Epithelial cell of proximal tubule (primary cell): ENCODE measurements around the gene ELN. TPM values are rescaled to one million over a fixed set of nuclear protein-coding genes. Genes with fewer than 3 reads are reported as not detected.

Experiments used
- DNase-seq: peaks from one replicate; pipeline ENCODE4 v3.0.0-alpha.2; 2011; ENCODE audit warnings: low read depth
- H3K4me3 ChIP-seq: 2 replicates; pipeline ENCODE4 v1.5.1; 2011; ENCODE audit warnings: low read depth, mild to moderate bottlenecking, low read length
- total RNA-seq: library from RNA; depleted of rRNA; stranded (reverse); fragments of >200 nt; gene quantifications from 2 replicates; pipeline ENCODE4 v1.2.3, GENCODE V29; 2015
- TF ChIP-seq, protein P1 (sequence below): conservative IDR thresholded peaks from 2 replicates; pipeline ENCODE4 v1.5.1; 2012; ENCODE audit warnings: low read depth, mild to moderate bottlenecking, low read length

The ELN gene
- total RNA-seq, 1 donor from 2014 or later, result 0.12 TPM

DNA sequence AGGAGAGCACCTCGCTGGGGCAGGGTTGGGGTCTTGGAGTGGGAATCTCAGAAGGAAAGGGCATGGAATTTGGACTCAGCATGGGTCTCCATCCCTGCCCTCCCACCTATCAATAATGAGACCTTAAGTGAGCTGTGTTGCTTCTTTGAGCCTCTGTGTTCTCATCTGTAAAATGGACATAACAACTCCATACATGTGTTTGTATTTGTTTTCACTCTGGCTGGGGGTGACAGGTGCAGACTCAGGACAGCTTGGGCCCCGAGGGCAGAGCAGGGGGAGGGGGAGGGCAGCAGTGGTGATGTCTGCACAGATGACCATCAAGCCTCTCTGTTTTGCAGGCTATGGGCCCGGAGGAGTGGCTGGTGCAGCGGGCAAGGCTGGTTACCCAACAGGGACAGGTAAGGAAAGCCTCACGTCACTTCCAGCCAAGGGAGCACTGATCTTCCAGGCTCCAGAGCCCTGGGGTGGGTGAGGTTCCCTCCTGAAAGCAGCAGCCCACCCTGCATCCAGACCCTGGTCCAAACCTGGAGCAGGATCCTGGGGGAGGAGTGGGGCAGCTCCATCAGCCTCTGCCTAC lies 19.9 kb downstream of the ELN start:
- TF ChIP-seq, protein P1, sequence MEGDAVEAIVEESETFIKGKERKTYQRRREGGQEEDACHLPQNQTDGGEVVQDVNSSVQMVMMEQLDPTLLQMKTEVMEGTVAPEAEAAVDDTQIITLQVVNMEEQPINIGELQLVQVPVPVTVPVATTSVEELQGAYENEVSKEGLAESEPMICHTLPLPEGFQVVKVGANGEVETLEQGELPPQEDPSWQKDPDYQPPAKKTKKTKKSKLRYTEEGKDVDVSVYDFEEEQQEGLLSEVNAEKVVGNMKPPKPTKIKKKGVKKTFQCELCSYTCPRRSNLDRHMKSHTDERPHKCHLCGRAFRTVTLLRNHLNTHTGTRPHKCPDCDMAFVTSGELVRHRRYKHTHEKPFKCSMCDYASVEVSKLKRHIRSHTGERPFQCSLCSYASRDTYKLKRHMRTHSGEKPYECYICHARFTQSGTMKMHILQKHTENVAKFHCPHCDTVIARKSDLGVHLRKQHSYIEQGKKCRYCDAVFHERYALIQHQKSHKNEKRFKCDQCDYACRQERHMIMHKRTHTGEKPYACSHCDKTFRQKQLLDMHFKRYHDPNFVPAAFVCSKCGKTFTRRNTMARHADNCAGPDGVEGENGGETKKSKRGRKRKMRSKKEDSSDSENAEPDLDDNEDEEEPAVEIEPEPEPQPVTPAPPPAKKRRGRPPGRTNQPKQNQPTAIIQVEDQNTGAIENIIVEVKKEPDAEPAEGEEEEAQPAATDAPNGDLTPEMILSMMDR, result no peak
- no peak for DNase-seq
- H3K4me3 ChIP-seq, result no peak overlapping the region

DNA sequence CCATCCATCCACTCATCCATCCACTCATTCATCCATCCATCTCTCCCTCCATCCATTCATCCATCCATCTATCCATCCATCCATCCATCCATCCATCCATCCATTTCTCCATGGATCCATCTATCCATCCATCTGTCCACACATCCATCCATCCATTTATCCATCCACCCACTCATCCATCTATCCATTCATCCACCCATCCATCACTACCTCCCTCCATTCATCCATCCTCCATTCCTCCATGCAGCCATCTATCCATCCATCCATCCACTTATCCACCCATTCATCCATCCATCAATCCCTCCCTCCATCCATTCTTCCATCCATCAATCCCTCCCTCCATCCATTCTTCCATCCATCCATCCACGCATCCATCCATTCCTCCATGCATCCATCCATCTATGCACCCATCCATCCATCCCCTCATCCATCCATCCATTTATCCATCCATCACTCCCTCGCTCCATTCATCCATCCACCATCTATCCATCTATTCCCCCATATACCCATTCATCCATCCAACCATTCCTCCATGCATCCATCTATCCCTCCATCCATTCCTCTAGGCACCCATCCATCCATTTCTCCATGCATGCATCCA lies 21.1 kb downstream of the ELN start:
- no peak for DNase-seq
- no peak overlapping the region for H3K4me3 ChIP-seq
- TF ChIP-seq, protein P1, result no peak

GRCh38 chr7:74049997-74050798 lies 22.2 kb downstream of the ELN start:
- TF ChIP-seq, protein P1, result no peak
- no peak overlapping the region for H3K4me3 ChIP-seq
- no peak for DNase-seq

- no peak for DNase-seq
- TF ChIP-seq, protein P1, result no peak
- no peak overlapping the region for H3K4me3 ChIP-seq
These were observed 23.2 kb downstream of the ELN start for GRCh38 chr7:74051193-74051592.

- no peak for DNase-seq
- TF ChIP-seq, protein P1, result peak; percentile 44
- H3K4me3 ChIP-seq, result no peak overlapping the region
These were observed 23.8 kb downstream of the ELN start for GRCh38 chr7:74051629-74052410.

DNA sequence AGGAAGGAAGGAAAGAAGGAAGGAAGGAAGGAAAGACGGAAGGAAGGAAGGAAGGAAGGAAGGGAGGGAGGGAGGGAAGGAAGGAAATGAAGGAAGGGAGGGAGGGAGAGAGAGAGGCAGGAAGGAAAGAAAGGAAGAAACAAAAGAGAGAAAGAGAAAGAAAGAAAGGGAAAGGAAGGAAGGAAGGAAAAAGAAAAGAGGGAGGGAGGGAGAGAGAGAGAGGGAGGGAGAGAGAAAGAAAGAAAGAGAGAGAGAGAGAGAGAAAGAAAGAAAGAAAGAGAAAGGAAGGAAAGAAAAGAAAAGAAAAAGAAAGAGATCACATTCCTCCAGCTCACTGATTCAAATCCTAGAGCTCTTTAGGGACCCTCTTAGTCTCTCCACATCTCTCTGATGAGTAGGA lies 24.7 kb downstream of the ELN start:
- H3K4me3 ChIP-seq, result no peak overlapping the region
- DNase-seq, result no peak
- TF ChIP-seq, protein P1, result no peak
